B cell (primary cell): ENCODE data around the gene CDHR1.

ENCODE experiments used
- CTCF ChIP-seq: fragments of 200-600 bp; IDR thresholded peaks from one replicate; pipeline ENCODE4 v1.8.0; 2022; ENCODE audit warnings: antibody characterized with exemption, mild to moderate bottlenecking
- EZH2 ChIP-seq: IDR thresholded peaks from 2 replicates; pipeline ENCODE4 v1.6.1; 2012; ENCODE audit warnings: borderline replicate concordance, low read depth, mild to moderate bottlenecking, moderate library complexity, low read length; ENCODE audit not compliant: insufficient read depth, poor library complexity, severe bottlenecking

- TF ChIP-seq CTCF (no peak), EZH2 (no peak)
Observed at GRCh38 chr10:84175436-84175835, 18.9 kb upstream of the CDHR1 start.
